WTC11 (cell line): Measurements from ENCODE around the gene SP4. TPM values are rescaled to one million over a fixed set of nuclear protein-coding genes. Genes with fewer than 3 reads are reported as not detected.

Source experiments
- ATAC-seq: fragments of 200-7000 bp; cut with Tn5 transposase; 2 replicates; pipeline ENCODE4 v1.10.0; 2021; ENCODE audit warnings: mild to moderate bottlenecking, moderate library complexity
- CTCF ChIA-PET: fragments of 300-600 bp; sonication (Branson Sonifier 250); formaldehyde crosslinking; loops from one replicate; lab custom pipeline; 2021; ENCODE audit warnings: antibody characterized with exemption; lab: Charles Lee
- POLR2A ChIA-PET: fragments of 350-600 bp; sonication (Branson Sonifier 250); formaldehyde crosslinking; loops from one replicate; lab custom pipeline; 2021; ENCODE audit warnings: antibody characterized with exemption; lab: Charles Lee
- DNase-seq: peaks from one replicate; pipeline ENCODE4 v3.0.0; 2021; ENCODE audit warnings: low spot score
- H3K27ac Mint-ChIP-seq: 2 replicates; pipeline ENCODE4 v1.8.0; 2021; ENCODE audit warnings: mixed read lengths
- H3K27me3 Mint-ChIP-seq: 2 replicates; pipeline ENCODE4 v1.8.0; 2021; ENCODE audit warnings: low read depth, mild to moderate bottlenecking, moderate library complexity, mixed read lengths
- H3K36me3 Mint-ChIP-seq: 2 replicates; pipeline ENCODE4 v1.8.0; 2021; ENCODE audit warnings: mixed read lengths
- H3K4me1 Mint-ChIP-seq: 2 replicates; pipeline ENCODE4 v1.8.0; 2022; ENCODE audit warnings: mixed read lengths
- H3K4me3 Mint-ChIP-seq: 2 replicates; pipeline ENCODE4 v1.8.0; 2021; ENCODE audit warnings: mild to moderate bottlenecking, moderate library complexity, mixed read lengths
- H3K9me3 Mint-ChIP-seq: 2 replicates; pipeline ENCODE4 v1.8.0; 2021; ENCODE audit warnings: mixed read lengths
- CBFB ChIP-seq: sonication (generic); formaldehyde crosslinking; IDR thresholded peaks from 2 replicates; pipeline ENCODE4 v1.8.1; 2022; ENCODE audit warnings: mild to moderate bottlenecking, low read depth, missing genetic modification reagents
- CTCF ChIP-seq: fragments of 200-600 bp; IDR thresholded peaks from 2 replicates; pipeline ENCODE4 v1.8.0; 2022; ENCODE audit warnings: antibody characterized with exemption
- E2F4 ChIP-seq: sonication (generic); formaldehyde crosslinking; IDR thresholded peaks from 2 replicates; pipeline ENCODE4 v1.8.1; 2022; ENCODE audit warnings: low read depth, mild to moderate bottlenecking, moderate library complexity, missing genetic modification reagents, borderline replicate concordance
- EMX1 ChIP-seq: fragments of 250-450 bp; sonication (Bioruptor Pico); IDR thresholded peaks from 2 replicates; pipeline ENCODE4 v1.8.0; 2021; ENCODE audit warnings: mild to moderate bottlenecking
- FOXJ3 ChIP-seq: sonication (generic); formaldehyde crosslinking; IDR thresholded peaks from 2 replicates; pipeline ENCODE4 v1.9.0; 2021; ENCODE audit warnings: missing genetic modification reagents, mild to moderate bottlenecking, borderline replicate concordance
- GABPB1 ChIP-seq: sonication (generic); formaldehyde crosslinking; IDR thresholded peaks from 2 replicates; pipeline ENCODE4 v1.8.1; 2023; ENCODE audit warnings: mild to moderate bottlenecking, missing genetic modification reagents
- HMGXB4 ChIP-seq: sonication (generic); formaldehyde crosslinking; IDR thresholded peaks from 2 replicates; pipeline ENCODE4 v1.8.1; 2023; ENCODE audit warnings: mild to moderate bottlenecking, moderate library complexity, missing genetic modification reagents
- KAT7 ChIP-seq: sonication (generic); formaldehyde crosslinking; IDR thresholded peaks from 2 replicates; pipeline ENCODE4 v1.8.1; 2023; ENCODE audit warnings: missing genetic modification reagents, mild to moderate bottlenecking, borderline replicate concordance
- NFYB ChIP-seq: sonication (generic); formaldehyde crosslinking; conservative IDR thresholded peaks from 2 replicates; pipeline ENCODE4 v1.8.0; 2022; ENCODE audit warnings: low read depth, missing genetic modification reagents
- PRRX2 ChIP-seq: fragments of 250-450 bp; sonication (Bioruptor Pico); IDR thresholded peaks from 2 replicates; pipeline ENCODE4 v1.8.0; 2021; ENCODE audit warnings: mild to moderate bottlenecking
- RORB ChIP-seq: fragments of 250-450 bp; sonication (Bioruptor Pico); IDR thresholded peaks from 2 replicates; pipeline ENCODE4 v1.9.0; 2021; ENCODE audit warnings: mild to moderate bottlenecking
- SMAD4 ChIP-seq: sonication (generic); formaldehyde crosslinking; IDR thresholded peaks from 2 replicates; pipeline ENCODE4 v1.8.0; 2022; ENCODE audit warnings: mild to moderate bottlenecking, missing genetic modification reagents
- USF1 ChIP-seq: sonication (generic); formaldehyde crosslinking; IDR thresholded peaks from 2 replicates; pipeline ENCODE4 v1.8.0; 2022; ENCODE audit warnings: mild to moderate bottlenecking, missing genetic modification reagents
- ZBTB43 ChIP-seq: sonication (generic); formaldehyde crosslinking; IDR thresholded peaks from 2 replicates; pipeline ENCODE4 v1.8.1; 2023; ENCODE audit warnings: mild to moderate bottlenecking, missing genetic modification reagents
- ZMAT4 ChIP-seq: fragments of 250-450 bp; sonication (Bioruptor Pico); IDR thresholded peaks from 2 replicates; pipeline ENCODE4 v1.9.0; 2021; ENCODE audit warnings: mild to moderate bottlenecking
- ZNF138 ChIP-seq: sonication (generic); formaldehyde crosslinking; conservative IDR thresholded peaks from 2 replicates; pipeline ENCODE4 v1.8.1; 2022; ENCODE audit warnings: mild to moderate bottlenecking, moderate library complexity, missing genetic modification reagents
- ZNF219 ChIP-seq: sonication (generic); formaldehyde crosslinking; IDR thresholded peaks from 2 replicates; pipeline ENCODE4 v1.8.0; 2023; ENCODE audit warnings: missing genetic modification reagents, mild to moderate bottlenecking, borderline replicate concordance
- ZNF263 ChIP-seq: sonication (generic); formaldehyde crosslinking; IDR thresholded peaks from 2 replicates; pipeline ENCODE4 v1.8.1; 2022; ENCODE audit warnings: low read depth, mild to moderate bottlenecking, moderate library complexity, missing genetic modification reagents
- ZNF281 ChIP-seq: sonication (generic); formaldehyde crosslinking; IDR thresholded peaks from 2 replicates; pipeline ENCODE4 v1.8.0; 2023; ENCODE audit warnings: mild to moderate bottlenecking, missing genetic modification reagents
- ZNF671 ChIP-seq: fragments of 250-450 bp; sonication (Bioruptor Pico); IDR thresholded peaks from 2 replicates; pipeline ENCODE4 v1.8.0; 2021; ENCODE audit warnings: mild to moderate bottlenecking
- total RNA-seq: library from RNA; stranded (reverse); gene quantifications from 3 replicates; pipeline ENCODE4 v1.2.3, GENCODE V29; 2021

SP4 gene
- total RNA-seq, 1 experiment from 2014 or later = 23.1 TPM

- Mint-ChIP-seq H3K9me3 (peaks cover 4% of the 10 kb centered on the region; the same call in 1 of the 2 replicates), H3K27me3 (no peaks in the 10 kb centered on the region), H3K4me3 (no peak overlapping the region), H3K4me1 (no peaks in the 10 kb centered on the region), H3K27ac (no peak overlapping the region), H3K36me3 (no peaks in the 10 kb centered on the region)
- ChIA-PET CTCF (no interaction called here), POLR2A (no interaction called here)
- DNase-seq = no peak
- no peak for ATAC-seq
- TF ChIP-seq ZNF281 (CRISPR knock-in tag) (no peak), HMGXB4 (CRISPR knock-in tag) (no peak), SMAD4 (CRISPR knock-in tag) (no peak), EMX1 (no peak)
Measured at GRCh38 chr7:21469894-21470293, 42.0 kb downstream of the SP4 start.

GRCh38 chr7:21472029-21472428, 44.1 kb downstream of the SP4 start:
- ATAC-seq (no peak), DNase-seq (no peak)
- H3K4me3 Mint-ChIP-seq = no peak overlapping the region

GRCh38 chr7:21476429-21476828, 48.5 kb downstream of the SP4 start:
- no peak overlapping the region for H3K27ac Mint-ChIP-seq
- peaks cover 18% of the 10 kb centered on the region for H3K36me3 Mint-ChIP-seq
- H3K4me1 Mint-ChIP-seq = peaks cover 29% of the 10 kb centered on the region
- H3K27me3 Mint-ChIP-seq = no peaks in the 10 kb centered on the region
- POLR2A ChIA-PET = no interaction called here
- CTCF ChIA-PET = no interaction called here
- no peaks in the 10 kb centered on the region for H3K9me3 Mint-ChIP-seq
- H3K4me3 Mint-ChIP-seq = no peak overlapping the region
- ATAC-seq (no peak), DNase-seq (no peak)
- TF ChIP-seq FOXJ3 (CRISPR knock-in tag) = no peak
- no peak for TF ChIP-seq GABPB1
- TF ChIP-seq ZNF263 (CRISPR knock-in tag) = no peak
- TF ChIP-seq RORB (CRISPR knock-in tag) = no peak
- TF ChIP-seq CTCF = no peak
- TF ChIP-seq ZNF671 (CRISPR knock-in tag) = no peak
- TF ChIP-seq PRRX2 (CRISPR knock-in tag) = no peak
- no peak for TF ChIP-seq E2F4 (CRISPR knock-in tag)
- no peak for TF ChIP-seq USF1 (CRISPR knock-in tag)
- no peak for TF ChIP-seq CBFB
- no peak for TF ChIP-seq ZBTB43 (CRISPR knock-in tag)
- TF ChIP-seq ZMAT4 (CRISPR knock-in tag) = no peak
- no peak for TF ChIP-seq KAT7 (CRISPR knock-in tag)
- TF ChIP-seq HMGXB4 (CRISPR knock-in tag) = no peak

More at GRCh38 chr7:21472029-21472428, 44.1 kb downstream of the SP4 start:
- Mint-ChIP-seq H3K27ac (no peak overlapping the region), H3K36me3 (0 out of 2 replicates have a peak, but pooled peaks cover 1% of the 10 kb centered on the region), H3K4me1 (peaks cover 2% of the 10 kb centered on the region), H3K27me3 (no peaks in the 10 kb centered on the region), H3K9me3 (peaks cover 4% of the 10 kb centered on the region; the same call in 1 of the 2 replicates)
- ChIA-PET CTCF (no interaction called here), POLR2A (no interaction called here)
- TF ChIP-seq NFYB (CRISPR knock-in tag) (no peak), ZNF219 (CRISPR knock-in tag) (no peak), EMX1 (no peak), ZNF138 (no peak)
